WTC11 (cell line): Measurements from ENCODE around the gene PRSS1.
"Not testable (repeated sequence)": the region's sequence is repeated elsewhere in the genome, so short reads cannot be mapped to it uniquely, and the experiment has no call there.

Experiments
- ATF2 ChIP-seq: sonication (generic); formaldehyde crosslinking; IDR thresholded peaks from 2 replicates; pipeline ENCODE4 v1.8.1; 2022; ENCODE audit warnings: low read depth, missing genetic modification reagents, borderline replicate concordance
- CREB1 ChIP-seq: sonication (generic); formaldehyde crosslinking; IDR thresholded peaks from 2 replicates; pipeline ENCODE4 v1.8.0; 2023; ENCODE audit warnings: mild to moderate bottlenecking, missing genetic modification reagents
- CTCF ChIP-seq: fragments of 200-600 bp; IDR thresholded peaks from 2 replicates; pipeline ENCODE4 v1.8.0; 2022; ENCODE audit warnings: antibody characterized with exemption
- FOXP4 ChIP-seq: sonication (generic); formaldehyde crosslinking; IDR thresholded peaks from 2 replicates; pipeline ENCODE4 v1.8.0; 2022; ENCODE audit warnings: mild to moderate bottlenecking, missing genetic modification reagents
- HMGXB4 ChIP-seq: sonication (generic); formaldehyde crosslinking; IDR thresholded peaks from 2 replicates; pipeline ENCODE4 v1.8.1; 2023; ENCODE audit warnings: mild to moderate bottlenecking, moderate library complexity, missing genetic modification reagents
- JUN ChIP-seq: sonication (generic); formaldehyde crosslinking; IDR thresholded peaks from 2 replicates; pipeline ENCODE4 v1.8.0; 2023; ENCODE audit warnings: mild to moderate bottlenecking, missing genetic modification reagents
- MXD4 ChIP-seq: fragments of 250-450 bp; sonication (Bioruptor Pico); IDR thresholded peaks from 2 replicates; pipeline ENCODE4 v1.8.0; 2021; ENCODE audit warnings: mild to moderate bottlenecking, moderate library complexity, borderline replicate concordance
- USF2 ChIP-seq: sonication (generic); formaldehyde crosslinking; IDR thresholded peaks from 2 replicates; pipeline ENCODE4 v1.8.1; 2023; ENCODE audit warnings: mild to moderate bottlenecking, missing genetic modification reagents, moderate library complexity
- ZNF232 ChIP-seq: sonication (generic); formaldehyde crosslinking; IDR thresholded peaks from 2 replicates; pipeline ENCODE4 v1.8.0; 2022; ENCODE audit warnings: mild to moderate bottlenecking, missing genetic modification reagents

GRCh38 chr7:142708726-142709125 lies 40.5 kb upstream of the PRSS1 start:
- TF ChIP-seq CTCF; CREB1; HMGXB4 (CRISPR knock-in tag); ZNF232 (CRISPR knock-in tag); USF2 (CRISPR knock-in tag); ATF2 (CRISPR knock-in tag); FOXP4 (CRISPR knock-in tag); MXD4 (CRISPR knock-in tag); JUN: not testable (repeated sequence)
